Caco-2 (cell line): Measurements from ENCODE around the gene ATXN10. TPM values are rescaled to one million over a fixed set of nuclear protein-coding genes. Genes with fewer than 3 reads are reported as not detected.

ENCODE experiments used
- BruUV-seq: library from RNA; stranded (reverse); fragments of 400-500 nt; replicated peaks from 2 replicates; lab custom pipeline; 2021; lab: Mats Ljungman, UMichigan
- CTCF ChIA-PET: fragments of 300-600 bp; sonication (Branson Sonifier 250); formaldehyde crosslinking; loops from one replicate; lab custom pipeline; 2022; ENCODE audit warnings: antibody characterized with exemption; lab: Charles Lee
- POLR2A ChIA-PET: fragments of 300-600 bp; sonication (Branson Sonifier 250); formaldehyde crosslinking; loops from one replicate; lab custom pipeline; 2022; ENCODE audit warnings: antibody characterized with exemption; lab: Charles Lee
- DNase-seq, 2 experiments: peaks; one replicate each; pipeline versions ENCODE4 v3.0.0 to v3.0.0-alpha.2; 2020 to 2022
- H3K27me3 ChIP-seq: replicated peaks from 2 replicates; pipeline ENCODE4 v1.6.0; 2011; ENCODE audit warnings: low read length; ENCODE audit not compliant: control insufficient read depth, insufficient read depth
- H3K36me3 ChIP-seq: 2 replicates; pipeline ENCODE4 v1.5.1; 2011; ENCODE audit warnings: low read length; ENCODE audit not compliant: control insufficient read depth, insufficient read depth
- H3K4me1 ChIP-seq: fragments of 250-450 bp; sonication (Bioruptor Pico); 2 replicates; pipeline ENCODE4 v1.5.1; 2020; ENCODE audit warnings: mild to moderate bottlenecking
- H3K4me3 ChIP-seq: 2 replicates; pipeline ENCODE4 v1.5.1; 2011; ENCODE audit warnings: low read depth, mild to moderate bottlenecking, control low read depth, low read length
- H3K9me3 ChIP-seq: fragments of 250-450 bp; sonication (Bioruptor Pico); 2 replicates; pipeline ENCODE4 v1.5.1; 2020; ENCODE audit warnings: mild to moderate bottlenecking, moderate library complexity
- H3K27ac Mint-ChIP-seq: one replicate; pipeline ENCODE4 v1.8.0; 2022; ENCODE audit warnings: mixed read lengths; ENCODE audit not compliant: unreplicated experiment
- H3K27me3 Mint-ChIP-seq: one replicate; pipeline ENCODE4 v1.8.0; 2022; ENCODE audit warnings: mixed read lengths; ENCODE audit not compliant: insufficient read depth, unreplicated experiment
- H3K36me3 Mint-ChIP-seq: one replicate; pipeline ENCODE4 v1.8.0; 2022; ENCODE audit warnings: mild to moderate bottlenecking, mixed read lengths; ENCODE audit not compliant: insufficient read depth, unreplicated experiment
- H3K4me1 Mint-ChIP-seq: one replicate; pipeline ENCODE4 v1.8.0; 2022; ENCODE audit warnings: low read depth, mixed read lengths; ENCODE audit not compliant: unreplicated experiment
- H3K4me3 Mint-ChIP-seq: one replicate; pipeline ENCODE4 v1.8.0; 2022; ENCODE audit warnings: mild to moderate bottlenecking, moderate library complexity, mixed read lengths; ENCODE audit not compliant: unreplicated experiment
- H3K9me3 Mint-ChIP-seq: one replicate; pipeline ENCODE4 v1.8.0; 2022; ENCODE audit warnings: mixed read lengths; ENCODE audit not compliant: unreplicated experiment
- intact Hi-C: fragments of 100-400 bp; cut with micrococcal nuclease; formaldehyde crosslinking; loops from one replicate; pipeline ENCODE4 v1.10.0; 2022; ENCODE audit not compliant: unreplicated experiment
- total RNA-seq: library from RNA; stranded (reverse); gene quantifications from 2 replicates; pipeline ENCODE4 v1.2.3, GENCODE V29; 2022
- TF ChIP-seq, protein P1 (sequence below), 2 experiments: fragments of 200-600 bp in 1 of 2; IDR thresholded peaks; 1 replicate in 1 of 2; 2 replicates in 1 of 2; pipeline versions ENCODE4 v1.5.1 to v1.8.0; 2011 to 2022; ENCODE audit warnings: antibody characterized with exemption in 1 of 2, control low read depth in 1 of 2, inconsistent platforms in 1 of 2, low read depth in 1 of 2, low read length in 1 of 2, mild to moderate bottlenecking in 1 of 2, moderate library complexity in 1 of 2; ENCODE audit not compliant: insufficient read depth in 1 of 2, severe bottlenecking in 1 of 2, unreplicated experiment in 1 of 2

The ATXN10 gene
- total RNA-seq, 1 experiment from 2014 or later: 155 TPM

DNA sequence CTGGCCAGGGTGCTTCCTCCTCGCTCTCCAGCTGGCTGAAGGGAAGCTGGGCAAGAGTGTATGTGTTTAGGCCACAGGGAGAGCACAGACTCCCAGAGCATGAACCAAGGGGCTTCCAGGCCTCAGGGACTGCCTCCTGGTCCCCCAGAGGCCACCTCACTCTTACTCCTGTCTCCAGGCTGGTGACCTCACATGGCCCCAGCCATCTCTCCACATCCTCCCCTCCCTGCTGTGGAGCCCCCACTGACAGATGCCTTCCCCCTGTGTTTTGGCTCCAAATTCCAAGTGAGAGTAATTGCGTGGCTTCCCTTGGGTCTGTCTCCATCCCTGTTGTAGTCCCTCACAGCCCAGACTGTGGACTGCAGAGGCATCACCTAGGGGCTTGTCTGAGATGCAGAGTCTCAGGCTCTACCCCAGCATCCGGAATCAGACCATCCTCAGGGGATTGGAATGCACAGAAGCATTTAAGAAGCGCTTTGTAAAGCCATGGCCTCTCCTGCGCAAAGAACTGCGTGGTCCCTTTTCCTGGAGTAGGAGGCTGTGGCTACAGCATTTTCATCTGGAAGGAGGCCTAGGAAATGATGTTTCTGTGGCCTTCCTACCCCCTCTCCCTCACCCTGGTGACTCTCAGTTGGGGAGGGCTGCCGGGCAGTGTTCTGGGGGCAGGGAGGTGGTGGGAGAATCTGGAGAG lies 91.1 kb downstream of the ATXN10 start:
- H3K27me3 Mint-ChIP-seq: no peaks in the 10 kb centered on the region
- BruUV-seq: no TSS peak
- no peaks in the 10 kb centered on the region for H3K9me3 Mint-ChIP-seq
- TF ChIP-seq, protein P1, sequence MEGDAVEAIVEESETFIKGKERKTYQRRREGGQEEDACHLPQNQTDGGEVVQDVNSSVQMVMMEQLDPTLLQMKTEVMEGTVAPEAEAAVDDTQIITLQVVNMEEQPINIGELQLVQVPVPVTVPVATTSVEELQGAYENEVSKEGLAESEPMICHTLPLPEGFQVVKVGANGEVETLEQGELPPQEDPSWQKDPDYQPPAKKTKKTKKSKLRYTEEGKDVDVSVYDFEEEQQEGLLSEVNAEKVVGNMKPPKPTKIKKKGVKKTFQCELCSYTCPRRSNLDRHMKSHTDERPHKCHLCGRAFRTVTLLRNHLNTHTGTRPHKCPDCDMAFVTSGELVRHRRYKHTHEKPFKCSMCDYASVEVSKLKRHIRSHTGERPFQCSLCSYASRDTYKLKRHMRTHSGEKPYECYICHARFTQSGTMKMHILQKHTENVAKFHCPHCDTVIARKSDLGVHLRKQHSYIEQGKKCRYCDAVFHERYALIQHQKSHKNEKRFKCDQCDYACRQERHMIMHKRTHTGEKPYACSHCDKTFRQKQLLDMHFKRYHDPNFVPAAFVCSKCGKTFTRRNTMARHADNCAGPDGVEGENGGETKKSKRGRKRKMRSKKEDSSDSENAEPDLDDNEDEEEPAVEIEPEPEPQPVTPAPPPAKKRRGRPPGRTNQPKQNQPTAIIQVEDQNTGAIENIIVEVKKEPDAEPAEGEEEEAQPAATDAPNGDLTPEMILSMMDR (IDR thresholded peaks at IDR 0.05; ENCODE audit: insufficient read depth in 1 of 2, low read depth in 1 of 2, low read length in 1 of 2, severe bottlenecking in 1 of 2, unreplicated experiment in 1 of 2): no peak
- H3K4me3 ChIP-seq: no peak overlapping the region
- no peak for DNase-seq
- intact Hi-C loops: no loop called here
- H3K9me3 ChIP-seq: no peaks in the 10 kb centered on the region
- H3K4me1 Mint-ChIP-seq: peaks cover 24% of the 10 kb centered on the region
- POLR2A ChIA-PET: no interaction called here
- peaks cover 2% of the 10 kb centered on the region; the same call in 1 of the 2 replicates for H3K36me3 ChIP-seq
- no peaks in the 10 kb centered on the region for H3K27me3 ChIP-seq
- no peak overlapping the region for H3K4me3 Mint-ChIP-seq
- H3K27ac Mint-ChIP-seq: no peak overlapping the region
- peaks cover 6% of the 10 kb centered on the region for H3K36me3 Mint-ChIP-seq
- H3K4me1 ChIP-seq: no peaks in the 10 kb centered on the region
- CTCF ChIA-PET: interaction anchor here (0.7 kb wide), 1 partner anchor 184 kb away, joined by 3 read pairs; no protein-coding TSS in a partner anchor

DNA sequence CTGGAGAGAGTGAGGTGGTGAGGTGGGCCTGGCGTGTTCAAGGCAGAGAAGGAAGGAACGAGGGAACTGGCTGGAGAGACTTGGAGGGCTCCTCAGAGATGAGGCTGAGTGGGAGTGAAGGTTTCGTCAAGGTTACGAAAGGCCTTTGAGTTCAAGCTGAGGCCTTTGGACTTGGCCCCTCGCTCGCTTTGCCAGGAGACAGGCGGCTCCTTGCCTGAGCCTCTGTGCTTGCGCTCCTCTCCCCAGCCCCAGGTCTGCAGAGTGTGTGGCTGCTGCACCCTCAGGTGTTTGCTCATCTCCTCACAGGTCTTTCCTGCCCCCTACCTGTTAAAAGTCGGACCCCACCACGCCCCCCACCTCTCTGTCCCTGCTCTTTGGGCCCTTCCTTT lies 91.6 kb downstream of the ATXN10 start:
- Mint-ChIP-seq H3K4me3 (no peak overlapping the region), H3K4me1 (peaks cover 26% of the 10 kb centered on the region), H3K27me3 (no peaks in the 10 kb centered on the region), H3K9me3 (no peaks in the 10 kb centered on the region), H3K27ac (no peak overlapping the region), H3K36me3 (peaks cover 6% of the 10 kb centered on the region)
- CTCF ChIA-PET: interaction anchor here (0.7 kb wide), 1 partner anchor 185 kb away, joined by 3 read pairs; no protein-coding TSS in a partner anchor
- Histone ChIP-seq H3K36me3 (peaks cover 2% of the 10 kb centered on the region; the same call in 1 of the 2 replicates), H3K9me3 (no peaks in the 10 kb centered on the region), H3K4me1 (no peaks in the 10 kb centered on the region), H3K4me3 (no peak overlapping the region), H3K27me3 (no peaks in the 10 kb centered on the region)
- TF ChIP-seq, protein P1 (IDR thresholded peaks at IDR 0.05; ENCODE audit: insufficient read depth in 1 of 2, low read depth in 1 of 2, low read length in 1 of 2, severe bottlenecking in 1 of 2, unreplicated experiment in 1 of 2): no peak
- peak in 1 of 2 experiments; percentile 15 for DNase-seq
- no TSS peak for BruUV-seq
- intact Hi-C loops: no loop called here
- POLR2A ChIA-PET: no interaction called here

DNA sequence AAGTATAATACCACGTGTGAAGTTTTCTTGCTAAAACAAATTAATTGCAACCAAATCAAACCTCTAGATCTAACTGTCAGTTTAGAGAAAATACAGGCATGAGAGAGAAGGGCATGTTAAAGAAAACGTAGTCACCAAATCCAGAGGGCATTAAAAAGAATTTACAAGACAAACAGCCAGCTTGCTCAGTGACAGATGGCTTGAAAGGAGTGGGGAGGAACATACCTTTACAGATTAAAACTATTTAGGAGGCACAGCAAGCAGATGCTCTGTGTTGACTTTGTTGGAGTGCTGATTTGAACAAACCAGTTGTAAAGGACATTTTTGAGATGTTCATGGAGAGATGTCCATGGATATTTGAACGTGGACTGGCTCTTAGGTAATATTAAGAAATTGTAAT lies 96.9 kb downstream of the ATXN10 start:
- intact Hi-C loops: no loop called here
- TF ChIP-seq, protein P1 (IDR thresholded peaks at IDR 0.05; ENCODE audit: insufficient read depth in 1 of 2, low read depth in 1 of 2, low read length in 1 of 2, severe bottlenecking in 1 of 2, unreplicated experiment in 1 of 2): no peak
- ChIA-PET POLR2A (no interaction called here), CTCF (no interaction called here)
- no peak overlapping the region for H3K4me3 Mint-ChIP-seq
- peaks cover 17% of the 10 kb centered on the region for H3K4me1 Mint-ChIP-seq
- no peak for DNase-seq
- Histone ChIP-seq H3K9me3 (no peaks in the 10 kb centered on the region), H3K27me3 (no peaks in the 10 kb centered on the region), H3K4me1 (no peaks in the 10 kb centered on the region), H3K36me3 (no peaks in the 10 kb centered on the region), H3K4me3 (no peak overlapping the region)
- peaks cover 16% of the 10 kb centered on the region for H3K36me3 Mint-ChIP-seq
- no peak overlapping the region for H3K27ac Mint-ChIP-seq
- H3K27me3 Mint-ChIP-seq: no peaks in the 10 kb centered on the region
- BruUV-seq: no TSS peak
- H3K9me3 Mint-ChIP-seq: no peaks in the 10 kb centered on the region
